Breast epithelium (tissue), 3 donors: ENCODE results near the gene DPY19L1.

Source experiments
- CTCF ChIP-seq, 3 donors: fragments of 450-650 bp; IDR thresholded peaks; one replicate each; pipeline ENCODE4 v1.5.1; 2016 to 2017; ENCODE audit warnings: antibody characterized with exemption in 3 of 3, mild to moderate bottlenecking in 3 of 3, moderate library complexity in 3 of 3
- POLR2A ChIP-seq: fragments of 450-650 bp; IDR thresholded peaks from one replicate; pipeline ENCODE4 v1.6.1; 2016; ENCODE audit warnings: antibody characterized with exemption, mild to moderate bottlenecking, moderate library complexity

DNA sequence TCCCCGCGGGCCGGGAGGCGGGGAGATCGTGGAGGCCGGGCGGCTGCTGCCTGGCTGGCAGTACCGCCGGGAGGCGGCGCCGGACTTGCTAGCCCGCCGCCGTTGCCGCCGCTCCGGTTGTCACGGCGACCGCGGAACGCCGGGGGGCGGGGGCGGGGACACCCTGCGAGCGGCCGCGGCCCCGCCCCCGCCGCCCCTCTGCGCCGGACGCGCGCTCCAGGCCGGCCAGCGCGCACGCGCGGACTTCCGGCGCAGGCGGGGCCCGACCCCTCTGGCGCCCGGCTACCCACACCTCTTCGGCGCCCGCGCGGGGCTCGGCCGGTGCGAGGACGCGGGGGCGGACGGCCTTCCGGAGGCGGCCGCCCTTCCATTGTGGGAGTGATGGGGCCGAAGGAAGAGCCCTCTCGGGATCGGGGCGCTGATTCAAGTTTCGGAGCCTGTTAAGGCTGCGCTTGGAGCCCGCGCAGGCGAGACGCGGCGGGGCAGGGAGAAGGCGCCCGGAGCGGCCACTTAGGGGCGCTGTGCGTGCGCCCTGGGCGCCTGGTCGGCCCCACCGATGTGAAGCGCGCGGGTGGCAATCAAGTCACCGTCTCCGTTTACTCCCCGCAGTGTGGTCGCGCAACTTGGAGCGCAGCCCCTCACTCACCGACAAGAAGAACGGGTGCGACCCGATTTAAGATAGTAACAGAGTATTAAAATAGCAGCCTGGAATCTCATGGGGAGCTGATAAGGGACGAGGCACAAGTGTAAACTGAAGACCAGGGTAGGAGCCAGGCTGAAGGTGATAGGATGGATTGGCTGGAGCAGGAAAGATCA, 449 bp upstream of the DPY19L1 start:
- TF ChIP-seq CTCF (IDR thresholded peaks at IDR 0.05) (peak; percentile 21 to 69 (median 69)), POLR2A (no peak)
